Astrocyte of the spinal cord (primary cell): ENCODE results near the gene NPC1L1.
A peak's percentile ranks its signal among the peaks of the same experiment; 100 is the strongest.

ENCODE experiments used
- DNase-seq: peaks from one replicate; pipeline ENCODE4 v3.0.0; 2011; ENCODE audit warnings: low read depth, low spot score
- H3K4me3 ChIP-seq: 2 replicates; pipeline ENCODE4 v1.5.1; 2011; ENCODE audit warnings: low read depth, mild to moderate bottlenecking, low read length, moderate library complexity
- CTCF ChIP-seq: IDR thresholded peaks from 2 replicates; pipeline ENCODE4 v1.5.1; 2012; ENCODE audit warnings: low read depth, mild to moderate bottlenecking, low read length, inconsistent platforms
- in situ Hi-C: cut with HindIII; loops from 2 replicates; pipeline ENCODE4 v1.10.0; 2017; ENCODE audit warnings: low sequenced_read_pairs

Gene NPC1L1

DNA sequence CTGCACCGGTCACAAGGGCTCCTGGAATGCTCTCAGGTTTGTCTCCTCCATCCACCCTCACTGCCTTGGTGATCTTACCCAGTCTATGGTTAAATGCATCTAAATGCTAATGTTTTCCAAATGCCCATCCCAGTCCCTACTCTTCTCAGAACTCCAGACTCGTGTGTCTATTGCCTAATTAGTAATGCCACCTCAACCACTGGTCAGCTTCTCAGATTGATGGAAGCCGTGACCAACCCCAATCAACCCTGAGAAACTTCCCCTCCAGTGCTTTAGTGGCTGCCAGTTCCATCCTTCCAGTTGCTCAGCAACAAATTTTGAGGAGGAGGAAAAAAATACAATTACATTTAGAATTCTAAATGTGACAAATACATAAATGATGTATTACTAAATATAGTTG is 69.3 kb downstream of the NPC1L1 start:
- no peak for TF ChIP-seq CTCF
- DNase-seq = no peak
- H3K4me3 ChIP-seq = no peak overlapping the region
- in situ Hi-C loops = no loop called here

GRCh38 chr7:44471436-44471835 is 69.7 kb downstream of the NPC1L1 start:
- in situ Hi-C loops = no loop called here
- no peak for DNase-seq

GRCh38 chr7:44470628-44471245 is 70.4 kb downstream of the NPC1L1 start:
- no peak for DNase-seq
- in situ Hi-C loops = no loop called here
- no peak for TF ChIP-seq CTCF
- H3K4me3 ChIP-seq = no peak overlapping the region

More at GRCh38 chr7:44471436-44471835, 69.7 kb downstream of the NPC1L1 start:
- H3K4me3 ChIP-seq = no peak overlapping the region
- TF ChIP-seq CTCF = no peak

DNA sequence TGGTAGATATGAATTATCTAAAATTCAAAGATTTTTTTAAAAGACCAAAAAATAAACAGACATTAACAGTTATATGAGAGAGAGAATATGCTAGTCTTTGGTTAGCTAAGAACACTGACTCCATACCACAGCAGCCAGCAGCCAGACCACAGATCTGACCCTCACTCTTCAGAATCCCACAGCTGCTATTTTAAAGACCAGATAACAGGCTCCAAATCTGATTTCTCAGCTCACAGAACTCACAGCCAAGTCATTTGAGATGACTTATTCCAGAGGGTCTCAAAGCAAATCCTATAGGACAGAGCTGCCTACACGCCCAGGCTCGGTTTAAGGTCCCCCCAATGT is 71.0 kb downstream of the NPC1L1 start:
- peak; percentile 59 for DNase-seq
- no peak overlapping the region for H3K4me3 ChIP-seq
- in situ Hi-C loops = no loop called here
- no peak for TF ChIP-seq CTCF

DNA sequence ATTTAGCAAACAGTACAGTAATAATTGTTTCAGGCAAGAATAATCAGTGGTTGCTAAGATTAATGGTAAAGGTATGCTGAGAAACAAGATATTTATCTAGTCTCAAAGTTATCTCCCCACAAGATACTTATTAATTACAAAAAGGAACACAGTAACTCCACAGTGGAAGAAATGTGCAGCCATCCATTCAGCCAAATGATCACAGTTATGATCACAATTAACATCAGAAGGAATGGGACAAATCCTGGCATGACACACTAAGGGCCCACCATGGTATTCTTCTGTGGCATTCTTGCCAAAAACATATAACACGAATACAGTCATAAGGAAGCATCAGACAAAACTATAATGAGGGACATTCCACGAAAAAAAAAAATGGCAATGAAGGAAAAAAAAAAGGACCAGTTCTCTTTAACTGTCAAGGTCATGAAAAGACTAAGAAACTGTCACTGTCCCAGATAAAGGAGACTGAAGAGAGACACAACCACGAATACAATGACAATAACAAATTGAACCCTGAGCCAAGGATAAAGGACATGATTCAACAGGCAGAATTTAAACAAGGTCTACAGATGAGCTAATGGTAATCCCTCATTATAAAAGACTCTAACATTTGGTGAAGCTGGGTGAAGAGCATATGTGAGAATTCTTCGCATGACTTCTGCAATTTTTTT is 71.5 kb downstream of the NPC1L1 start:
- no peak overlapping the region for H3K4me3 ChIP-seq
- no peak for TF ChIP-seq CTCF
- no peak for DNase-seq
- in situ Hi-C loops = no loop called here

DNA sequence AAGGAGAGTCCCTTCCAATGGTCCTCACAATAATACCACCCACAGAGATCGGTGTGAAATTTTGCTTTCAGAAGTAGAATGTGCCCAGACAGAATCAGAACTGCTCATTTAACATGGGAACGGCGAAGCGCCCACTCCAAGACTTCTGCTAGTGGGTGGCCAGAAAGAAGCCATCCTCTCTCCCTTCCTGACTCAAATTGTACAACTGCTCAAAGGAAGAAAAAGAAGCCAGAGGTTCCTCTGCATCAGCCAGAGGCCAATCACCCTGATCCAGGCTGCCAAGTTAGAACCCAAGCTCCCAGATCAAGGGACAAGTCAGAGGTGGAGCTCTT is 73.9 kb downstream of the NPC1L1 start:
- TF ChIP-seq CTCF = no peak
- H3K4me3 ChIP-seq = no peak overlapping the region
- in situ Hi-C loops = no loop called here
- no peak for DNase-seq
